Type B pancreatic cell (in vitro differentiated cells): ENCODE measurements around the gene DCAF6. TPM values are rescaled to one million over a fixed set of nuclear protein-coding genes. Genes with fewer than 3 reads are reported as not detected.

Source experiments
- DNase-seq: peaks from one replicate; pipeline ENCODE4 v3.0.0; 2021; ENCODE audit warnings: mixed read lengths; ENCODE audit not compliant: unreplicated experiment; ENCODE audit errors: extremely low spot score
- H3K27ac Mint-ChIP-seq: 2 replicates; pipeline ENCODE4 v1.8.0; 2021; ENCODE audit warnings: mild to moderate bottlenecking, mixed read lengths
- H3K27me3 Mint-ChIP-seq: 2 replicates; pipeline ENCODE4 v1.8.0; 2021; ENCODE audit warnings: mixed read lengths
- H3K36me3 Mint-ChIP-seq: 2 replicates; pipeline ENCODE4 v1.8.0; 2021; ENCODE audit warnings: mixed read lengths
- H3K4me1 Mint-ChIP-seq: one replicate; pipeline ENCODE4 v1.8.0; 2021; ENCODE audit warnings: mixed read lengths; ENCODE audit not compliant: unreplicated experiment
- H3K4me3 Mint-ChIP-seq: 2 replicates; pipeline ENCODE4 v1.8.0; 2021; ENCODE audit warnings: mild to moderate bottlenecking, mixed read lengths
- H3K9me3 Mint-ChIP-seq: 2 replicates; pipeline ENCODE4 v1.8.0; 2021; ENCODE audit warnings: mixed read lengths
- CTCF ChIP-seq: fragments of 200-600 bp; sonication (generic); conservative IDR thresholded peaks from 2 replicates; pipeline ENCODE4 v1.5.0; 2021; ENCODE audit warnings: antibody characterized with exemption, mild to moderate bottlenecking
- total RNA-seq: library from RNA; stranded (reverse); gene quantifications from 2 replicates; pipeline ENCODE4 v1.2.1, GENCODE V29; 2021; ENCODE audit warnings: low replicate concordance

DCAF6 gene
- total RNA-seq, 1 donor from 2014 or later: 27.2 TPM

DNA sequence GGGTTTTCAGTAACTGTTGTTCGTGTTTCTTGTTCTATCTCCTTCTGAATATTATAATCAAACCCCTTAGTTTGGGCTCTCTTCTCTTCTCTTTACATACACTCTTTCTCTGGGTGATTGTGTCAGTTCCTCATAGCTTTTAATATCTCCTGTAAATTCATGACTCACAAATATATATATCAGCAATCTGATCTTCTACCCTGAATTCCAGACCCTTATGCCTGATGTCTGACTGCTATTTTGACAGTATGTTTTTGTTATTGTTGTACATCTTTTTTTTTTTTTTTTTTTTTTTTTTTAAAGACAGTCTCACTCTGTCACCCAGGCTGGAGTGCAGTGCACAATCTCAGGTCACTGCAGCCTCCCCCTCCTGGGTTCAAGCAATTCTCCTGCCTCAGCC lies 71.2 kb downstream of the DCAF6 start:
- H3K9me3 Mint-ChIP-seq: no peaks in the 10 kb centered on the region
- H3K27ac Mint-ChIP-seq: no peak overlapping the region
- TF ChIP-seq CTCF: no peak

DNA sequence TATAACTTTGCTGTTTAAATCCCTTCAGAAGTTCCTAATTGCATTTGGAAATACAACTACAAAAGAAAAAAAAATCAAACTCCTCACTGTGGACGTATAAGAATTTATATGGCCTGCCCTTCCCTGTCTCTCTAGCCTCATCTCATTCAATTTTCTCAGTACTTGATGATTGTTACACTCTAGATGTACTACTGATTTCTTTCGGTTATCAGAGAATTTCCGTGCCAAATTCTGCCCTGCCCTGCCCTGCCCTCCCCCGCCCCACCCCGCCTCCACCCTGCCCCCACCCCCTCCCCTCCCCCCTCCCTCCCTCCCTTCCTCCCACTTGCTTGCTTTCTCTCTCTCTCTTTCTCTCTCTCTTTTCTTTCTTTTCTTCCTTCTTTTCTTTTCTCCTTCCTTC lies 72.1 kb downstream of the DCAF6 start:
- Mint-ChIP-seq H3K27me3 (no peaks in the 10 kb centered on the region), H3K4me1 (no peaks in the 10 kb centered on the region), H3K27ac (no peak overlapping the region), H3K36me3 (peaks cover 17% of the 10 kb centered on the region), H3K4me3 (no peak overlapping the region), H3K9me3 (no peaks in the 10 kb centered on the region)
- no peak for DNase-seq
- no peak for TF ChIP-seq CTCF

More for the DNA sequence above, 71.2 kb downstream of the DCAF6 start:
- H3K4me3 Mint-ChIP-seq: no peak overlapping the region
- no peaks in the 10 kb centered on the region for H3K27me3 Mint-ChIP-seq
- H3K4me1 Mint-ChIP-seq: no peaks in the 10 kb centered on the region
- H3K36me3 Mint-ChIP-seq: peaks cover 17% of the 10 kb centered on the region
- DNase-seq: no peak

GRCh38 chr1:168009322-168009721 lies 72.8 kb downstream of the DCAF6 start:
- H3K27ac Mint-ChIP-seq: no peak overlapping the region
- H3K4me1 Mint-ChIP-seq: no peaks in the 10 kb centered on the region
- H3K36me3 Mint-ChIP-seq: peaks cover 24% of the 10 kb centered on the region
- no peaks in the 10 kb centered on the region for H3K9me3 Mint-ChIP-seq
- no peak overlapping the region for H3K4me3 Mint-ChIP-seq
- DNase-seq: no peak
- TF ChIP-seq CTCF: no peak
- no peaks in the 10 kb centered on the region for H3K27me3 Mint-ChIP-seq

DNA sequence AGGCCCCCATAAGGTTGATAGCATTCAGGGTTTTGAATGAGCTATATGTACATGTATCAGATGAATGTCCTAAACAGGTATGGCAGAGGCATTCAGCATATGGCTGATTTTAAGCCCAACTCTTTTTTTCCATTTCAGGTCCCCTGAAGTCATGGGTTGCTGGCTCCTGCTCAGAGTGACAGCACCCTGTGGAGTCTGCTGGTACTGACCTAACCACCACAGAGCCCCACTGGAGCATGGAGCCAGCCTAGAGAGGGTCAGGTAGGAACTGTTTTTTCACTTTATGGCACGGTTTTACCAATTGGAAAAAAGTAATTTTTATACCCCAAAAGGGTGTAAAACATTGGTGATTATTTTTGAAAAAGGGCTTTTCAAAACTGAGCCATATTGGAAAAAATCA lies 82.9 kb downstream of the DCAF6 start:
- no peaks in the 10 kb centered on the region for H3K9me3 Mint-ChIP-seq
- no peaks in the 10 kb centered on the region for H3K4me1 Mint-ChIP-seq
- peak; percentile 22 for TF ChIP-seq CTCF
- H3K27ac Mint-ChIP-seq: no peak overlapping the region
- H3K27me3 Mint-ChIP-seq: no peaks in the 10 kb centered on the region
- no peak overlapping the region for H3K4me3 Mint-ChIP-seq
- no peak for DNase-seq
- H3K36me3 Mint-ChIP-seq: peaks cover 13% of the 10 kb centered on the region

DNA sequence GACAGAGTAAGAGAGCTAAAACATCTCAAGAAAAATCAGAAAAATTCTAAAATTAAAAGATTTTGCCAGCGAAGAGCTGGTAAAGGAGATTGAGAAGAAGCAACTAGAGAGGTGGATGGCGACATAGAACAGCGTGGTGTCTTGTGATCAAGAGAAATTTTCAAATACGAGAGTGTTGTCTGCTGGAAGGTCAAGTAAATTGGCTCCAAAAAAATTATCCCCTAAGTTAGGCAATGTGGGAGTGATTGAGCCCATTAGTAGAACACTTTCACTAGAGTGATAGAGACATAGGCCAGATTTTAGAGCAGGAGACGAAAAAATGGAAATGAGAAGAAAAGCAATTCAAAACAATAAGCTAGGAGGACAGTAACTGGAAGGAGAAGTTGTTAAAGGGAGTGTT lies 94.7 kb downstream of the DCAF6 start:
- H3K27ac Mint-ChIP-seq: no peak overlapping the region
- H3K27me3 Mint-ChIP-seq: no peaks in the 10 kb centered on the region
- TF ChIP-seq CTCF: no peak
- DNase-seq: no peak
- no peaks in the 10 kb centered on the region for H3K9me3 Mint-ChIP-seq
- H3K4me1 Mint-ChIP-seq: no peaks in the 10 kb centered on the region
- H3K36me3 Mint-ChIP-seq: no peaks in the 10 kb centered on the region
- no peak overlapping the region for H3K4me3 Mint-ChIP-seq

- Mint-ChIP-seq H3K27me3 (no peaks in the 10 kb centered on the region), H3K27ac (no peak overlapping the region), H3K4me1 (no peaks in the 10 kb centered on the region), H3K4me3 (no peak overlapping the region), H3K9me3 (no peaks in the 10 kb centered on the region), H3K36me3 (no peaks in the 10 kb centered on the region)
- no peak for DNase-seq
- TF ChIP-seq CTCF: no peak
Measured at GRCh38 chr1:168031627-168032026, 95.1 kb downstream of the DCAF6 start.
